GM12878 (cell line): Measurements from ENCODE around the gene GSG1L. TPM values are rescaled to one million over a fixed set of nuclear protein-coding genes. Genes with fewer than 3 reads are reported as not detected.

ENCODE experiments used
- ATAC-seq: fragments of 200-7000 bp; cut with Tn5 transposase; 3 replicates; pipeline ENCODE4 v1.9.1; 2020; ENCODE audit warnings: mild to moderate bottlenecking, moderate library complexity
- BruUV-seq: library from RNA; stranded (reverse); fragments of 400-500 nt; replicated peaks from 2 replicates; lab custom pipeline; 2021; lab: Mats Ljungman, UMichigan
- CTCF ChIA-PET: fragments of 300-600 bp; sonication (Branson Sonifier 250); formaldehyde crosslinking; extraction: SDS; loops from one replicate; lab custom pipeline; 2021; ENCODE audit warnings: inconsistent platforms; lab: Yijun Ruan, JAX
- POLR2A ChIA-PET: fragments of 350-600 bp; formaldehyde crosslinking; extraction: SDS; loops from one replicate; lab custom pipeline; 2021; ENCODE audit warnings: inconsistent platforms; lab: Charles Lee
- RAD21 ChIA-PET: fragments of 300-600 bp; sonication (Branson Sonifier 250); formaldehyde crosslinking; loops from one replicate; lab custom pipeline; 2023; ENCODE audit warnings: antibody characterized with exemption; ENCODE audit not compliant: unreplicated experiment; lab: Charles Lee
- SMC1A ChIA-PET: fragments of 300-600 bp; sonication (Branson Sonifier 250); formaldehyde crosslinking; loops from one replicate; lab custom pipeline; 2023; ENCODE audit not compliant: unreplicated experiment, uncharacterized antibody; lab: Charles Lee
- DNase-seq: peaks from one replicate; pipeline ENCODE4 v3.0.0-alpha.2; 2011; ENCODE audit warnings: low read depth, low spot score
- FAIRE-seq: peaks from 3 replicates; lab custom pipeline; 2011; peaks lifted over from hg19 to GRCh38; lab: Jason Lieb, UNC
- H2AFZ ChIP-seq: 2 replicates; pipeline ENCODE4 v1.6.0; 2011; ENCODE audit warnings: low read depth, low read length, control low read depth; ENCODE audit not compliant: control insufficient read depth
- H3K27ac ChIP-seq: 2 replicates; pipeline ENCODE4 v1.5.1; 2011; ENCODE audit warnings: control low read depth; ENCODE audit not compliant: control insufficient read depth, insufficient read depth
- H3K27me3 ChIP-seq, 2 experiments: replicated peaks in 1 of 2; 2 replicates each; pipeline versions ENCODE4 v1.6.0 to v1.6.1; 2011; ENCODE audit warnings: low read length in 1 of 2; ENCODE audit not compliant: control insufficient read depth in 2 of 2, insufficient read depth in 2 of 2
- H3K36me3 ChIP-seq, 2 experiments: 2 replicates each; pipeline ENCODE4 v1.5.1; 2011; ENCODE audit warnings: low read length in 1 of 2; ENCODE audit not compliant: control insufficient read depth in 2 of 2, insufficient read depth in 2 of 2
- H3K4me1 ChIP-seq: 2 replicates; pipeline ENCODE4 v1.6.1; 2011; ENCODE audit warnings: mild to moderate bottlenecking, low read length, moderate library complexity, mixed read lengths; ENCODE audit not compliant: control insufficient read depth, insufficient read depth
- H3K4me2 ChIP-seq: 2 replicates; pipeline ENCODE4 v1.6.0; 2011; ENCODE audit warnings: control low read depth; ENCODE audit not compliant: control insufficient read depth, insufficient read depth
- H3K4me3 ChIP-seq: fragments of 200-600 bp; sonication (generic); 2 replicates; pipeline ENCODE4 v1.5.1; 2016
- H3K79me2 ChIP-seq: 2 replicates; pipeline ENCODE4 v1.6.0; 2011; ENCODE audit warnings: low read length; ENCODE audit not compliant: control insufficient read depth, insufficient read depth
- H3K9ac ChIP-seq: 2 replicates; pipeline ENCODE4 v1.8.0; 2011; ENCODE audit warnings: low read length, control low read depth, mixed read lengths; ENCODE audit not compliant: control insufficient read depth, insufficient read depth
- H3K9me3 ChIP-seq: replicated peaks from 3 replicates; pipeline ENCODE4 v1.5.1; 2011; ENCODE audit warnings: mild to moderate bottlenecking, low read length; ENCODE audit not compliant: control insufficient read depth, insufficient read depth
- H4K20me1 ChIP-seq: 2 replicates; pipeline ENCODE4 v1.6.0; 2011; ENCODE audit not compliant: control insufficient read depth, insufficient read depth
- BCL3 ChIP-seq: IDR thresholded peaks from 2 replicates; pipeline ENCODE4 v1.6.1; 2011; ENCODE audit warnings: borderline replicate concordance, low read depth, mild to moderate bottlenecking, moderate library complexity, low read length; ENCODE audit not compliant: insufficient read depth, poor library complexity, severe bottlenecking
- CREB1 ChIP-seq: IDR thresholded peaks from 2 replicates; pipeline ENCODE4 v1.6.1; 2012; ENCODE audit warnings: low read depth, mild to moderate bottlenecking, inconsistent platforms
- ESRRA ChIP-seq: IDR thresholded peaks from 2 replicates; pipeline ENCODE4 v1.6.1; 2012; ENCODE audit warnings: mild to moderate bottlenecking, low read length, improper control_type of control experiment
- FOS ChIP-seq: IDR thresholded peaks from 3 replicates; pipeline ENCODE4 v1.6.1; 2011; ENCODE audit warnings: borderline replicate concordance; ENCODE audit not compliant: insufficient read length; ENCODE audit errors: extremely low read depth
- GABPA ChIP-seq: IDR thresholded peaks from 2 replicates; pipeline ENCODE4 v1.6.1; 2014; ENCODE audit warnings: antibody characterized with exemption, low read depth, mild to moderate bottlenecking, inconsistent platforms
- IRF3 ChIP-seq: fragments of 450-650 bp; IDR thresholded peaks from 2 replicates; pipeline ENCODE4 v1.6.1; 2014; ENCODE audit warnings: mild to moderate bottlenecking
- MLLT1 ChIP-seq: fragments of 450-650 bp; IDR thresholded peaks from 2 replicates; pipeline ENCODE4 v1.6.1; 2016; ENCODE audit warnings: mild to moderate bottlenecking
- NKRF ChIP-seq: fragments of 450-650 bp; conservative IDR thresholded peaks from 2 replicates; pipeline ENCODE4 v1.6.1; 2017; ENCODE audit warnings: mild to moderate bottlenecking, moderate library complexity
- POLR2AphosphoS2 ChIP-seq: IDR thresholded peaks from 2 replicates; pipeline ENCODE4 v1.6.1; 2011; ENCODE audit warnings: low read depth, mild to moderate bottlenecking, low read length, improper control_type of control experiment, moderate library complexity
- POU2F2 ChIP-seq: IDR thresholded peaks from 3 replicates; pipeline ENCODE4 v1.6.1; 2011; ENCODE audit warnings: low read depth, mild to moderate bottlenecking, low read length, borderline replicate concordance
- WGBS: methylation state at CpG from one replicate; pipeline ENCODE4 v1.1.6; 2016; ENCODE audit warnings: low lambda C conversion rate; ENCODE audit not compliant: insufficient replicate concordance, insufficient coverage; ENCODE audit errors: missing lambda C conversion rate; 5-methylcytosine and 5-hydroxymethylcytosine counted together
- in situ Hi-C: fragments of 300-500 bp; cut with MboI; formaldehyde crosslinking; loops from 9 replicates; pipeline ENCODE4 v1.14.3; 2018; ENCODE audit warnings: mixed read lengths
- intact Hi-C: fragments of 100-400 bp; cut with micrococcal nuclease; formaldehyde crosslinking; loops from one replicate; pipeline ENCODE4 v1.14.2; 2022; ENCODE audit not compliant: unreplicated experiment
- polyA plus RNA-seq, 11 experiments: library from polyadenylated mRNA; depleted of rRNA in 4 of 11; unstranded in 6 of 11; stranded (reverse) in 5 of 11; fragments of >200 nt; fragmentation: Nextera tagmentation in 4 of 11; fragmentation: Illumina TruSeq in 1 of 11; extraction: Ambion mirVana in 4 of 11; extraction: Trizol in 1 of 11; gene quantifications; 1 replicate in 1 of 11; 2 replicates in 10 of 11; pipeline versions ENCODE4 v1.2.1 to v1.2.3, GENCODE V29; 2011 to 2016; ENCODE audit warnings: inconsistent platforms in 2 of 11, missing spikeins in 2 of 11, low read depth in 1 of 11
- total RNA-seq, 4 experiments: library from RNA; depleted of rRNA in 3 of 4; stranded (reverse); fragments of >200 nt in 3 of 4; fragmentation: Illumina TruSeq in 1 of 4; extraction: Trizol in 1 of 4; gene quantifications; 2 replicates each; pipeline versions ENCODE4 v1.2.1 to v1.2.3, GENCODE V29; 2013 to 2021
- TF ChIP-seq, protein P1 (sequence below): fragments of 450-650 bp; IDR thresholded peaks from 2 replicates; pipeline ENCODE4 v1.6.1; 2016; ENCODE audit warnings: mild to moderate bottlenecking, moderate library complexity, borderline replicate concordance

The GSG1L gene
- total and polyA plus RNA-seq, 10 of the 15 experiments (the other 5 are each of a cell fraction or from before 2014, with no cell fraction given), result not detected

- H3K79me2 ChIP-seq, result no peaks in the 10 kb centered on the region
- peaks cover 2% of the 10 kb centered on the region in 2 experiments; a peak in 1 of 4 replicates for H3K27me3 ChIP-seq
- BruUV-seq, result no TSS peak
- no peak for TF ChIP-seq CREB1
- no peak for TF ChIP-seq POLR2AphosphoS2
- TF ChIP-seq, protein P1, sequence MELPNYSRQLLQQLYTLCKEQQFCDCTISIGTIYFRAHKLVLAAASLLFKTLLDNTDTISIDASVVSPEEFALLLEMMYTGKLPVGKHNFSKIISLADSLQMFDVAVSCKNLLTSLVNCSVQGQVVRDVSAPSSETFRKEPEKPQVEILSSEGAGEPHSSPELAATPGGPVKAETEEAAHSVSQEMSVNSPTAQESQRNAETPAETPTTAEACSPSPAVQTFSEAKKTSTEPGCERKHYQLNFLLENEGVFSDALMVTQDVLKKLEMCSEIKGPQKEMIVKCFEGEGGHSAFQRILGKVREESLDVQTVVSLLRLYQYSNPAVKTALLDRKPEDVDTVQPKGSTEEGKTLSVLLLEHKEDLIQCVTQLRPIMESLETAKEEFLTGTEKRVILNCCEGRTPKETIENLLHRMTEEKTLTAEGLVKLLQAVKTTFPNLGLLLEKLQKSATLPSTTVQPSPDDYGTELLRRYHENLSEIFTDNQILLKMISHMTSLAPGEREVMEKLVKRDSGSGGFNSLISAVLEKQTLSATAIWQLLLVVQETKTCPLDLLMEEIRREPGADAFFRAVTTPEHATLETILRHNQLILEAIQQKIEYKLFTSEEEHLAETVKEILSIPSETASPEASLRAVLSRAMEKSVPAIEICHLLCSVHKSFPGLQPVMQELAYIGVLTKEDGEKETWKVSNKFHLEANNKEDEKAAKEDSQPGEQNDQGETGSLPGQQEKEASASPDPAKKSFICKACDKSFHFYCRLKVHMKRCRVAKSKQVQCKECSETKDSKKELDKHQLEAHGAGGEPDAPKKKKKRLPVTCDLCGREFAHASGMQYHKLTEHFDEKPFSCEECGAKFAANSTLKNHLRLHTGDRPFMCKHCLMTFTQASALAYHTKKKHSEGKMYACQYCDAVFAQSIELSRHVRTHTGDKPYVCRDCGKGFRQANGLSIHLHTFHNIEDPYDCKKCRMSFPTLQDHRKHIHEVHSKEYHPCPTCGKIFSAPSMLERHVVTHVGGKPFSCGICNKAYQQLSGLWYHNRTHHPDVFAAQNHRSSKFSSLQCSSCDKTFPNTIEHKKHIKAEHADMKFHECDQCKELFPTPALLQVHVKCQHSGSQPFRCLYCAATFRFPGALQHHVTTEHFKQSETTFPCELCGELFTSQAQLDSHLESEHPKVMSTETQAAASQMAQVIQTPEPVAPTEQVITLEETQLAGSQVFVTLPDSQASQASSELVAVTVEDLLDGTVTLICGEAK, result no peak
- TF ChIP-seq GABPA, result no peak
- no peak for TF ChIP-seq POU2F2
- no peak for TF ChIP-seq FOS
- TF ChIP-seq MLLT1, result no peak
- TF ChIP-seq ESRRA, result no peak
- no peak for TF ChIP-seq IRF3
- TF ChIP-seq BCL3, result no peak
- TF ChIP-seq NKRF, result no peak
Measured at GRCh38 chr16:28011223-28011622, 52.3 kb downstream of the GSG1L start.

More at GRCh38 chr16:28011223-28011622, 52.3 kb downstream of the GSG1L start:
- no peak overlapping the region for H2AFZ ChIP-seq
- SMC1A ChIA-PET, result no interaction called here
- intact Hi-C loops, result no loop called here
- H3K9ac ChIP-seq, result no peak overlapping the region
- WGBS, result 54% methylated on average over 11 of the region's 11 CpGs
- FAIRE-seq (no peak), ATAC-seq (no peak), DNase-seq (no peak)
- no peak overlapping the region for H3K4me2 ChIP-seq
- in situ Hi-C loops, result no loop called here
- no peaks in the 10 kb centered on the region for H3K9me3 ChIP-seq
- POLR2A ChIA-PET, result no interaction called here
- no peaks in the 10 kb centered on the region for H3K36me3 ChIP-seq
- no peak overlapping the region for H3K27ac ChIP-seq
- no peak overlapping the region for H3K4me3 ChIP-seq
- CTCF ChIA-PET, result no interaction called here
- RAD21 ChIA-PET, result no interaction called here
- no peaks in the 10 kb centered on the region for H3K4me1 ChIP-seq
- H4K20me1 ChIP-seq, result no peaks in the 10 kb centered on the region
